Measurements from ENCODE around the gene IPCEF1. TPM values are rescaled to one million over a fixed set of nuclear protein-coding genes. Genes with fewer than 3 reads are reported as not detected.

The IPCEF1 gene
- total and polyA plus RNA-seq, 2 of the 4 experiments (the other 2 are of a cell fraction) = under 0.01 to 0.03 TPM

DNA sequence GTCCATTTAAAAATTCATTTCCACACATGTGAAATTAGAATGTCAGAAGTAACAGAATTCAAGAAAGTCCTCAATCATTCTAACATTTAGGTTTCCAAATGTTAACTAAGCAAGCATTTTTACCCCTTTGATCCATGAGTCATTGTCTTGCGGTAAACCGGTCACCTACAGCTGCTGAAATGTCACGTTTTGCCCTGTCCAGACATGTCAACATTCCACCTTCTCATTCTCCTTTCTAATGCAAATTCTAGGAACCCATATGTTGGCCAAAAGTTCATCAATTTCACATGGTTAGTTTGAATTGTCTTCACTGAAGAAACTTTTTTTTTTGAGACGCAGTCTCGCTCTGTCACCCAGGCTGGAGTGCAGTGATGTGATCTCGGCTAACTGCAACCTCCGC is 117.2 kb downstream of the IPCEF1 start:
- H3K23ac ChIP-seq (ENCODE audit: low read depth, low read length) = no peak overlapping the region
- POLR2A ChIA-PET (ENCODE audit: unreplicated experiment) = no interaction called here
- dilution Hi-C loops (cut with HindIII; ENCODE audit: low sequenced_read_pairs, unreplicated experiment) = no loop called here
- H4K5ac ChIP-seq (ENCODE audit: low read depth, low read length) = no peak overlapping the region
- ATAC-seq (ENCODE audit: low read depth) (no peak), DNase-seq (no peak)
- H3K4me2 ChIP-seq (ENCODE audit: low read depth, low read length) = no peak overlapping the region
- no peak overlapping the region for H2AK5ac ChIP-seq (ENCODE audit: low read depth, low read length)
- no peak overlapping the region for H2BK120ac ChIP-seq (ENCODE audit: low read depth, low read length)
- no peak overlapping the region for H3K56ac ChIP-seq (ENCODE audit: extremely low read depth, insufficient read depth, low read length)
- H3K18ac ChIP-seq (ENCODE audit: low read depth, low read length) = no peak overlapping the region
- no TSS peak for BruUV-seq (replicated peaks)
- H3K4ac ChIP-seq (ENCODE audit: low read depth, low read length) = no peak overlapping the region
- no peak overlapping the region for H2BK15ac ChIP-seq (ENCODE audit: low read depth, low read length)
- no peaks in the 10 kb centered on the region for H3K79me1 ChIP-seq (ENCODE audit: low read depth in 1 of 2, low read length in 2 of 2)
- no peak overlapping the region for H3K9ac ChIP-seq (ENCODE audit: low read depth, low read length)
- no peak overlapping the region for H4K91ac ChIP-seq (ENCODE audit: insufficient read depth, low read depth, low read length)
- no peaks in the 10 kb centered on the region for H3K9me3 ChIP-seq (ENCODE audit: control insufficient read depth, insufficient read depth, low read length)
- no peaks in the 10 kb centered on the region for H3K36me3 ChIP-seq (ENCODE audit: control insufficient read depth, insufficient read depth, low read length)
- intact Hi-C loops (cut with micrococcal nuclease) = loop anchor here (5.0 kb wide), 1 partner anchor 47 kb away; no protein-coding TSS in a partner anchor
- TF ChIP-seq NFE2L2 (IDR thresholded peaks at IDR 0.05; ENCODE audit: low read depth, low read length) = no peak
- no peak for TF ChIP-seq RFX5 (IDR thresholded peaks at IDR 0.05; ENCODE audit: low read depth, low read length)
- TF ChIP-seq, protein P1, sequence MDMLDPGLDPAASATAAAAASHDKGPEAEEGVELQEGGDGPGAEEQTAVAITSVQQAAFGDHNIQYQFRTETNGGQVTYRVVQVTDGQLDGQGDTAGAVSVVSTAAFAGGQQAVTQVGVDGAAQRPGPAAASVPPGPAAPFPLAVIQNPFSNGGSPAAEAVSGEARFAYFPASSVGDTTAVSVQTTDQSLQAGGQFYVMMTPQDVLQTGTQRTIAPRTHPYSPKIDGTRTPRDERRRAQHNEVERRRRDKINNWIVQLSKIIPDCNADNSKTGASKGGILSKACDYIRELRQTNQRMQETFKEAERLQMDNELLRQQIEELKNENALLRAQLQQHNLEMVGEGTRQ (IDR thresholded peaks at IDR 0.05; ENCODE audit: low read depth, low read length) = no peak
- no peak for TF ChIP-seq RAD21 (IDR thresholded peaks at IDR 0.05; ENCODE audit: low read length)
- TF ChIP-seq POLR2A (IDR thresholded peaks at IDR 0.05; ENCODE audit: low read depth, low read length) = no peak
- TF ChIP-seq RCOR1 (IDR thresholded peaks at IDR 0.05; ENCODE audit: insufficient replicate concordance, low read length) = no peak
- TF ChIP-seq CEBPB (IDR thresholded peaks at IDR 0.05; ENCODE audit: low read depth, low read length) = no peak
- no peak for TF ChIP-seq MXI1 (IDR thresholded peaks at IDR 0.05; ENCODE audit: borderline replicate concordance, low read depth, low read length)
- no peak for TF ChIP-seq MAFK (IDR thresholded peaks at IDR 0.05; ENCODE audit: low read depth, low read length)
- TF ChIP-seq CHD1 (IDR thresholded peaks at IDR 0.05; ENCODE audit: low read depth, low read length) = no peak
- TF ChIP-seq SMC3 (IDR thresholded peaks at IDR 0.05; ENCODE audit: low read depth, low read length) = no peak
- TF ChIP-seq, protein P2, sequence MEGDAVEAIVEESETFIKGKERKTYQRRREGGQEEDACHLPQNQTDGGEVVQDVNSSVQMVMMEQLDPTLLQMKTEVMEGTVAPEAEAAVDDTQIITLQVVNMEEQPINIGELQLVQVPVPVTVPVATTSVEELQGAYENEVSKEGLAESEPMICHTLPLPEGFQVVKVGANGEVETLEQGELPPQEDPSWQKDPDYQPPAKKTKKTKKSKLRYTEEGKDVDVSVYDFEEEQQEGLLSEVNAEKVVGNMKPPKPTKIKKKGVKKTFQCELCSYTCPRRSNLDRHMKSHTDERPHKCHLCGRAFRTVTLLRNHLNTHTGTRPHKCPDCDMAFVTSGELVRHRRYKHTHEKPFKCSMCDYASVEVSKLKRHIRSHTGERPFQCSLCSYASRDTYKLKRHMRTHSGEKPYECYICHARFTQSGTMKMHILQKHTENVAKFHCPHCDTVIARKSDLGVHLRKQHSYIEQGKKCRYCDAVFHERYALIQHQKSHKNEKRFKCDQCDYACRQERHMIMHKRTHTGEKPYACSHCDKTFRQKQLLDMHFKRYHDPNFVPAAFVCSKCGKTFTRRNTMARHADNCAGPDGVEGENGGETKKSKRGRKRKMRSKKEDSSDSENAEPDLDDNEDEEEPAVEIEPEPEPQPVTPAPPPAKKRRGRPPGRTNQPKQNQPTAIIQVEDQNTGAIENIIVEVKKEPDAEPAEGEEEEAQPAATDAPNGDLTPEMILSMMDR (conservative IDR thresholded peaks at IDR 0.05; ENCODE audit: low read depth, low read length) = no peak
- TF ChIP-seq MAZ (IDR thresholded peaks at IDR 0.05; ENCODE audit: borderline replicate concordance, low read depth, low read length) = no peak
- TF ChIP-seq BHLHE40 (IDR thresholded peaks at IDR 0.05; ENCODE audit: low read depth, low read length) = no peak
- TF ChIP-seq, protein P3, sequence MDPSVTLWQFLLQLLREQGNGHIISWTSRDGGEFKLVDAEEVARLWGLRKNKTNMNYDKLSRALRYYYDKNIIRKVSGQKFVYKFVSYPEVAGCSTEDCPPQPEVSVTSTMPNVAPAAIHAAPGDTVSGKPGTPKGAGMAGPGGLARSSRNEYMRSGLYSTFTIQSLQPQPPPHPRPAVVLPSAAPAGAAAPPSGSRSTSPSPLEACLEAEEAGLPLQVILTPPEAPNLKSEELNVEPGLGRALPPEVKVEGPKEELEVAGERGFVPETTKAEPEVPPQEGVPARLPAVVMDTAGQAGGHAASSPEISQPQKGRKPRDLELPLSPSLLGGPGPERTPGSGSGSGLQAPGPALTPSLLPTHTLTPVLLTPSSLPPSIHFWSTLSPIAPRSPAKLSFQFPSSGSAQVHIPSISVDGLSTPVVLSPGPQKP (IDR thresholded peaks at IDR 0.05; ENCODE audit: borderline replicate concordance, low read depth, low read length) = no peak
- no peak for TF ChIP-seq FOS (IDR thresholded peaks at IDR 0.05; ENCODE audit: low read depth, low read length)
- H3K4me1 ChIP-seq (ENCODE audit: control insufficient read depth, insufficient read depth, low read length) = peaks cover 6% of the 10 kb centered on the region; the same call in 1 of the 2 replicates
- H3K4me3 ChIP-seq (ENCODE audit: insufficient read depth, low read depth, low read length) = no peak overlapping the region
- no peak overlapping the region for H2AK9ac ChIP-seq (replicated peaks; ENCODE audit: low read depth, low read length, poor library complexity)
- H2AFZ ChIP-seq (replicated peaks; ENCODE audit: low read length, poor library complexity) = no peak overlapping the region
- H2BK5ac ChIP-seq (ENCODE audit: low read depth, low read length, poor library complexity, severe bottlenecking) = no peak overlapping the region
- in situ Hi-C loops (cut with MboI; ENCODE audit: low sequenced_read_pairs) = no loop called here
- no peak overlapping the region for H4K8ac ChIP-seq (ENCODE audit: low read depth in 2 of 2, low read length in 2 of 2)
- no peak overlapping the region for H2BK20ac ChIP-seq (ENCODE audit: low read depth, low read length)
- CTCF ChIA-PET = no interaction called here
- H3K27me3 ChIP-seq (ENCODE audit: control insufficient read depth, insufficient read depth, low read length) = no peaks in the 10 kb centered on the region; the same call in 1 of the 2 replicates
- H3K27ac ChIP-seq (ENCODE audit: insufficient read depth, low read length) = no peak overlapping the region
- H3K14ac ChIP-seq (replicated peaks; ENCODE audit: low read depth, low read length) = no peak overlapping the region
- peaks cover 3% of the 10 kb centered on the region; the same call in 1 of the 2 replicates for H3K9me1 ChIP-seq (ENCODE audit: insufficient read depth, low read length)
- 96% methylated on average over 5 of the region's 7 CpGs; no CpG with 5 or more reads in 1 of the 2 experiments for WGBS, 2 experiments (ENCODE audit: extremely low coverage in 2 of 2, insufficient read length in 1 of 2)
- H4K20me1 ChIP-seq (ENCODE audit: insufficient read depth, low read length) = no peaks in the 10 kb centered on the region
